HEK293T (cell line): ENCODE data around the gene MGMT.

Source experiments
- BHLHE40 ChIP-seq: fragments of 450-650 bp; IDR thresholded peaks from 2 replicates; pipeline ENCODE4 v1.6.1; 2016; ENCODE audit warnings: mild to moderate bottlenecking, moderate library complexity, borderline replicate concordance
- FOXA1 ChIP-seq: fragments of 450-650 bp; IDR thresholded peaks from 2 replicates; pipeline ENCODE4 v1.6.1; 2016; ENCODE audit warnings: mild to moderate bottlenecking
- FOXM1 ChIP-seq: fragments of 450-650 bp; IDR thresholded peaks from 2 replicates; pipeline ENCODE4 v1.6.1; 2017; ENCODE audit warnings: mild to moderate bottlenecking, borderline replicate concordance
- HDGF ChIP-seq: fragments of 450-650 bp; IDR thresholded peaks from 2 replicates; pipeline ENCODE4 v1.6.1; 2017; ENCODE audit warnings: antibody characterized with exemption, borderline replicate concordance
- LEF1 ChIP-seq: fragments of 450-650 bp; IDR thresholded peaks from 2 replicates; pipeline ENCODE4 v1.6.1; 2017; ENCODE audit warnings: mild to moderate bottlenecking, borderline replicate concordance
- NFRKB ChIP-seq: fragments of 450-650 bp; IDR thresholded peaks from 2 replicates; pipeline ENCODE4 v1.6.1; 2016; ENCODE audit warnings: mild to moderate bottlenecking, moderate library complexity
- SP1 ChIP-seq: fragments of 450-650 bp; IDR thresholded peaks from 2 replicates; pipeline ENCODE4 v1.6.1; 2017
- SUZ12 ChIP-seq: fragments of 450-650 bp; IDR thresholded peaks from 2 replicates; pipeline ENCODE4 v1.6.1; 2016; ENCODE audit warnings: mild to moderate bottlenecking
- ZNF384 ChIP-seq: fragments of 450-650 bp; IDR thresholded peaks from 2 replicates; pipeline ENCODE4 v1.6.1; 2016
- TF ChIP-seq, protein P1 (sequence below): fragments of 450-650 bp; IDR thresholded peaks from 2 replicates; pipeline ENCODE4 v1.6.1; 2016

- TF ChIP-seq LEF1 = no peak
- TF ChIP-seq SUZ12 = no peak
- TF ChIP-seq HDGF = no peak
- TF ChIP-seq FOXA1 = no peak
- no peak for TF ChIP-seq ZNF384
- TF ChIP-seq BHLHE40 = no peak
- no peak for TF ChIP-seq SP1
- TF ChIP-seq, protein P1, sequence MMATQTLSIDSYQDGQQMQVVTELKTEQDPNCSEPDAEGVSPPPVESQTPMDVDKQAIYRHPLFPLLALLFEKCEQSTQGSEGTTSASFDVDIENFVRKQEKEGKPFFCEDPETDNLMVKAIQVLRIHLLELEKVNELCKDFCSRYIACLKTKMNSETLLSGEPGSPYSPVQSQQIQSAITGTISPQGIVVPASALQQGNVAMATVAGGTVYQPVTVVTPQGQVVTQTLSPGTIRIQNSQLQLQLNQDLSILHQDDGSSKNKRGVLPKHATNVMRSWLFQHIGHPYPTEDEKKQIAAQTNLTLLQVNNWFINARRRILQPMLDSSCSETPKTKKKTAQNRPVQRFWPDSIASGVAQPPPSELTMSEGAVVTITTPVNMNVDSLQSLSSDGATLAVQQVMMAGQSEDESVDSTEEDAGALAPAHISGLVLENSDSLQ = no peak
- TF ChIP-seq FOXM1 = no peak
- no peak for TF ChIP-seq NFRKB
Observed at GRCh38 chr10:129713659-129714265, 246.7 kb downstream of the MGMT start.
